Cardiac muscle cell (in vitro differentiated cells and primary cell): Measurements from ENCODE around the gene ARFIP2. TPM values are rescaled to one million over a fixed set of nuclear protein-coding genes. Genes with fewer than 3 reads are reported as not detected.
A peak's percentile ranks its signal among the peaks of the same experiment; 100 is the strongest.
"Not testable (repeated sequence)": the region's sequence is repeated elsewhere in the genome, so short reads cannot be mapped to it uniquely, and the experiment has no call there.

Experiments used
- DNase-seq, 2 donors: peaks; one replicate each; pipeline versions ENCODE4 v3.0.0 to v3.0.0-alpha.2; 2010 to 2017; ENCODE audit warnings: low read depth in 1 of 2, low spot score in 1 of 2
- H3K27ac ChIP-seq: fragments of 200-600 bp; sonication (generic); 2 replicates; pipeline ENCODE4 v1.5.1; 2016
- H3K27me3 ChIP-seq: fragments of 200-600 bp; sonication (generic); 2 replicates; pipeline ENCODE4 v1.6.0; 2016; ENCODE audit warnings: control low read depth
- H3K36me3 ChIP-seq: fragments of 200-600 bp; sonication (generic); 2 replicates; pipeline ENCODE4 v1.5.1; 2016; ENCODE audit warnings: control low read depth
- H3K4me1 ChIP-seq: fragments of 200-600 bp; sonication (generic); 2 replicates; pipeline ENCODE4 v1.8.1; 2017; ENCODE audit warnings: low read depth, mild to moderate bottlenecking, mixed run types
- H3K4me3 ChIP-seq: fragments of 200-600 bp; sonication (generic); 2 replicates; pipeline ENCODE4 v1.5.1; 2016; ENCODE audit warnings: mild to moderate bottlenecking
- H3K9me3 ChIP-seq: fragments of 200-600 bp; sonication (generic); 2 replicates; pipeline ENCODE4 v1.5.1; 2017; ENCODE audit warnings: low read depth, mild to moderate bottlenecking, control low read depth
- polyA plus RNA-seq: library from polyadenylated mRNA; unstranded; fragments of >200 nt; fragmentation: Nextera tagmentation; extraction: Ambion mirVana; gene quantifications from 2 replicates; pipeline ENCODE4 v1.2.1, GENCODE V29; 2016
- total RNA-seq: library from RNA; depleted of rRNA; stranded (reverse); fragments of >200 nt; gene quantifications from 2 replicates; pipeline ENCODE4 v1.2.3, GENCODE V29; 2016
- TF ChIP-seq, protein P1 (sequence below): IDR thresholded peaks from 2 replicates; pipeline ENCODE4 v1.5.1; 2012; ENCODE audit warnings: low read depth, mild to moderate bottlenecking, low read length

The ARFIP2 gene, protein sequence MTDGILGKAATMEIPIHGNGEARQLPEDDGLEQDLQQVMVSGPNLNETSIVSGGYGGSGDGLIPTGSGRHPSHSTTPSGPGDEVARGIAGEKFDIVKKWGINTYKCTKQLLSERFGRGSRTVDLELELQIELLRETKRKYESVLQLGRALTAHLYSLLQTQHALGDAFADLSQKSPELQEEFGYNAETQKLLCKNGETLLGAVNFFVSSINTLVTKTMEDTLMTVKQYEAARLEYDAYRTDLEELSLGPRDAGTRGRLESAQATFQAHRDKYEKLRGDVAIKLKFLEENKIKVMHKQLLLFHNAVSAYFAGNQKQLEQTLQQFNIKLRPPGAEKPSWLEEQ
- total RNA-seq, result 52.7 and 56.7 TPM in 2 replicates
- 60.1 and 68.9 TPM in 2 replicates for polyA plus RNA-seq

DNA sequence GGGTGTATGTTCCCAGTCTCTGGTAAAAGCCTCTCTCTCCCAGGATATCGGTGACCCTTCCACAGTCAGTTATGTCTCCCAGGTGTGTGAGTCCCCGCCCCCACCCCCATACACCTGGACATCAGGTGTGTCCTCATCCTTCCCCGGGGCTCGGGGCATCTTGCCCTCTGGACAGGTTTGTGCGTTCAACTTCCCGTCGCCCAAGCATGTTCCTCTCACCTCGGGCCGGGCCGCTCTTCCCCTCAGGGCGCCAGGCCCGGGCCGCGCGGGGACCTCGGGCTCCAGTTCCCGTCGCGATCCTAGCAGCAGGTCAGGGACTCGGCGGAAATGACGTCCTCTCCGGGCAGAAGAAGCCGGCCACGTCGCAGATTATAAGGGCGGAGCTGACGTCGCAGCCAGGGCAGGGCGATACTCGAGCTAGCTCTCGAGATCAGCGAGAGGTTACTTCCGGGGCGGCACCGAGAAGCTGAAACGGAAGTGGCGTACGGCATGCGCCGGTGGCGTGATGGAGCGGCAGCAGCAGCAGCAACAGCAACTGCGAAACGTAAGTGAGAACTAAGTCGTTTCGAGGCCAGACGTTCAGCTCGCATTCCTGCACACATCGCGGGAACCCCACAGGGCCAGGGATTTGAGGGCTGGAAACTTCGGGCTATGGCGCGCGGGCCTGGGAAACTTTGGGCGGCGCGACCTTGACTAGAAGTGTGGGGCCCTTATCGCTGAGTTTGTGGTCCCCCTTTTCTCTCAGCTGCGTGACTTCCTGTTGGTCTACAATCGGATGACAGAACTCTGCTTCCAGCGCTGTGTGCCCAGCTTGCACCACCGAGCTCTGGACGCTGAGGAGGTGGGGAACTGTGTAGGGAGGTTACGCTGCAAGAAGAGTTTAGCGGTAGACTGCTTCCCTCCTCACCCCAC is at the start of gene ARFIP2, which contains the start of gene TIMM10B:
TSS of gene ARFIP2 (minus strand) at position 320 of the 912 bp plus-strand sequence. CDS start 910 bp downstream, outside the sequence.
TSS of gene TIMM10B (plus strand) at position 490 of the 912 bp plus-strand sequence. CDS start at position 506, 16 bp downstream.
- H3K9me3 ChIP-seq, result no peaks in the 10 kb centered on the region
- H3K36me3 ChIP-seq, result peaks cover 19% of the 10 kb centered on the region

DNA sequence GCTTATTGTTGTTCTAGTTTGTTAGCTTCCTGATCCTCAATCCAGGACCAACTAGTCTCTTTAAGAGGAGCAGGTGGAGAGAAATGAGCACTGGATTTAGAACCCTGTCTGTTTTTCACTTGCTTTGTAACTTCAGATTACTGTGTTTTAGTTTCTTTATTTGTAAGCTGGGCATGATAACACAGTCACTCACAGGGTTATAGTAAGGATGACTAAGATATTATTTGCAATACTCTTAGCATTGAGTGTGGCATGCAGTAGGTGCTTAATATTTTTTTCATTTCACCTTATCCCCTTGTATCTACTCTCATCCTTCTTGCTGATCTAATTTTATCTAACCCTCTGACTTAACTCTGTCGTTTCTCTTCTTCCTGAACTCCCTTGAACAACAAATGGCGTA is 49.7 kb upstream of the ARFIP2 start:
- no peak overlapping the region for H3K27ac ChIP-seq
- H3K4me3 ChIP-seq, result no peak overlapping the region
- peaks cover 13% of the 10 kb centered on the region for H3K36me3 ChIP-seq
- H3K27me3 ChIP-seq, result no peaks in the 10 kb centered on the region
- H3K9me3 ChIP-seq, result no peaks in the 10 kb centered on the region
- DNase-seq, result no peak
- no peaks in the 10 kb centered on the region for H3K4me1 ChIP-seq
- TF ChIP-seq, protein P1, sequence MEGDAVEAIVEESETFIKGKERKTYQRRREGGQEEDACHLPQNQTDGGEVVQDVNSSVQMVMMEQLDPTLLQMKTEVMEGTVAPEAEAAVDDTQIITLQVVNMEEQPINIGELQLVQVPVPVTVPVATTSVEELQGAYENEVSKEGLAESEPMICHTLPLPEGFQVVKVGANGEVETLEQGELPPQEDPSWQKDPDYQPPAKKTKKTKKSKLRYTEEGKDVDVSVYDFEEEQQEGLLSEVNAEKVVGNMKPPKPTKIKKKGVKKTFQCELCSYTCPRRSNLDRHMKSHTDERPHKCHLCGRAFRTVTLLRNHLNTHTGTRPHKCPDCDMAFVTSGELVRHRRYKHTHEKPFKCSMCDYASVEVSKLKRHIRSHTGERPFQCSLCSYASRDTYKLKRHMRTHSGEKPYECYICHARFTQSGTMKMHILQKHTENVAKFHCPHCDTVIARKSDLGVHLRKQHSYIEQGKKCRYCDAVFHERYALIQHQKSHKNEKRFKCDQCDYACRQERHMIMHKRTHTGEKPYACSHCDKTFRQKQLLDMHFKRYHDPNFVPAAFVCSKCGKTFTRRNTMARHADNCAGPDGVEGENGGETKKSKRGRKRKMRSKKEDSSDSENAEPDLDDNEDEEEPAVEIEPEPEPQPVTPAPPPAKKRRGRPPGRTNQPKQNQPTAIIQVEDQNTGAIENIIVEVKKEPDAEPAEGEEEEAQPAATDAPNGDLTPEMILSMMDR, result no peak

More for the DNA sequence above, at the start of gene ARFIP2, which contains the start of gene TIMM10B:
- DNase-seq, result peak; percentile 98 to 99
- H3K27me3 ChIP-seq, result no peaks in the 10 kb centered on the region
- peak within 1 kb of the TSS; percentile 79 for H3K4me3 ChIP-seq
- H3K4me1 ChIP-seq, result peaks cover 8% of the 10 kb centered on the region
- TF ChIP-seq, protein P1, result no peak
- H3K27ac ChIP-seq, result peak within 1 kb of the TSS; percentile 99

- no peaks in the 10 kb centered on the region for H3K4me1 ChIP-seq
- no peaks in the 10 kb centered on the region for H3K27me3 ChIP-seq
- H3K9me3 ChIP-seq, result no peaks in the 10 kb centered on the region
- TF ChIP-seq, protein P1, result no peak
- peaks cover 7% of the 10 kb centered on the region for H3K36me3 ChIP-seq
- no peak overlapping the region for H3K27ac ChIP-seq
- DNase-seq, result no peak
- H3K4me3 ChIP-seq, result no peak overlapping the region
Measured at GRCh38 chr11:6529266-6529665, 48.1 kb upstream of the ARFIP2 start.

DNA sequence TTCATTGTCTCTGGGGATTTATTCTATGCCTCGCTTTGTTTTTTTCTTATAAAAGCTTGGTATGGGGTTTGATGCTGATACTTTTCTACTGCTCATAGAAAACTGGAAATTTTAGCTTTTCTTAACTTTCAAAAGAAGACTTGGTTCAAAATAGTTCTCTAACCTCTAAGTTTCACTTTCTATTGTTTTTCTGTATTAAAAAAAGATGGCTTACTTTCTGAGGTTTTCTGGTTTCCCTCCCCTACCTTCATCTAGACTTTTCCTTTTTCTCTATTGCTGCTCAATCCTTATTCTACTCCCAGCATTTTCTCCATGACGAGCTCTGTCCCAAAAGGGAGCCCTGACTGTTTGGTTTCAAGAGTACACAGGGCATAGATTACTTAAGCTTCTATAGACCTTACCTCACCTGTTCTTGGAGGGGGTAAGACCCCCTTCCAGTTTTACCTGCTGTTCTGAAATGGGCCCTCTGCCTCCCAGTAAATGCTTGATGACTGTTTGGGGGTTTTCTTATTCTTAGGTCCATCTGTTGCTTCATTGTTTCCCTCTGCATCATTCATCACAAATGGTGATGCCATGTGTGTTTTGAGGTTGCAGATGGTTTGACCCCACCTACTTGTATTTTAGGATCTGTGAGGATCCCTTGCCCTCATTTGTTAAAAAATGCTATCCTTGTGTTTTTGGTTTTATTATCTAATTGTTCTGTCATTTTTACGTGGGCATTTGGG is 45.4 kb upstream of the ARFIP2 start:
- no peaks in the 10 kb centered on the region for H3K9me3 ChIP-seq
- no peaks in the 10 kb centered on the region for H3K27me3 ChIP-seq
- H3K4me3 ChIP-seq, result no peak overlapping the region
- TF ChIP-seq, protein P1, result no peak
- H3K27ac ChIP-seq, result no peak overlapping the region
- no peak for DNase-seq
- H3K36me3 ChIP-seq, result peaks cover 7% of the 10 kb centered on the region
- H3K4me1 ChIP-seq, result no peaks in the 10 kb centered on the region

DNA sequence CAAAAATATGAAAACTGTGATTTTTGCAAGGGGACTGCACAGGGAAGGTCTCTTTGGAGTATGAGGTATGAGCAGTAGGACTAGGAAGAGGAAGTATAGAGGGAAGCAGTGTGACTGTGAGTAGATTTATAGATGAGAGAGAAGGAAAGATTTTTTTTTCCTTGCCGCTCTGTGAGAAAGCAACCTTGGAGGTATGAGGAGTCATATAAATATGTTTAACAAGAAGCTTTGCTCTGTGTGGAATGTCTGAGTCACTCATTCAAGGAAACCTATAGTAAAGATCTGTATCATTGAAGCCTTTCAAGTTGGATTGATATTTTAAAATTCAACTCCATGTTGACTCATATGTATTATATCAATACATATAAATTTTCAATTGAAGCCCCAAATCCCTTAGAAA is 42.1 kb upstream of the ARFIP2 start:
- peak in 1 of 2 donors; percentile 10 for DNase-seq
- no peak overlapping the region for H3K27ac ChIP-seq

DNA sequence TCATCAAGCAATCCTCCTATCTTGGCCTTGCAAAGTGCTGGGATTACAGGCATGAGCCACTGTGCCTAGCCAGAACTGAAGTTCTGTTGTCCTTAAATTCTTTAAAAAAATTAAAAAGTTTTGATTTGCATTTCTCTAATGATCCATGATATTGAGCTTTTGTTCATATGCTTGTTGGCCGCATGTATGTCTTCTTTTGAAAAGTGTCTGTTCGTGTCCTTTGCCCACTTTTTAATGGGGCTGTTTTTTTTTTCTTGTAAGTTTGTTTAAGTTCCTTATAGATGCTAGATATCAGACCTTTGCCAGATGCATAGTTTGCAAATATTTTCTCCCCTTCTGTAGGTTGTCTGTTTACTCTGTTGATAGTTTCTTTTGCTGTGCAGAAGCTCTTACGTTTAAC is 40.8 kb upstream of the ARFIP2 start:
- H3K36me3 ChIP-seq, H3K4me1 ChIP-seq, H3K4me3 ChIP-seq, H3K27me3 ChIP-seq, H3K27ac ChIP-seq, H3K9me3 ChIP-seq, DNase-seq: not testable (repeated sequence)

More for the DNA sequence above, 42.1 kb upstream of the ARFIP2 start:
- Histone ChIP-seq H3K4me3 (no peak overlapping the region), H3K4me1 (no peaks in the 10 kb centered on the region), H3K36me3 (no peaks in the 10 kb centered on the region), H3K9me3 (no peaks in the 10 kb centered on the region), H3K27me3 (no peaks in the 10 kb centered on the region)
- TF ChIP-seq, protein P1, result no peak
